GM21423 (cell line): ENCODE data around the gene NAB2.
"Not testable (repeated sequence)": the region's sequence is repeated elsewhere in the genome, so short reads cannot be mapped to it uniquely, and the experiment has no call there.

Experiments used
- ATAC-seq: cut with Tn5 transposase; IDR thresholded peaks from one replicate; pipeline ENCODE4 v1.9.1; 2021; ENCODE audit warnings: mild to moderate bottlenecking, moderate library complexity; ENCODE audit not compliant: unreplicated experiment

Gene NAB2

GRCh38 chr12:57066245-57066644 is 22.7 kb upstream of the NAB2 start:
- no peak for ATAC-seq

GRCh38 chr12:57069523-57069922 is 19.4 kb upstream of the NAB2 start:
- ATAC-seq, result peak; percentile 84

- no peak for ATAC-seq
These were observed 16.3 kb upstream of the NAB2 start for GRCh38 chr12:57072661-57073060.

GRCh38 chr12:57073566-57074450 is 15.1 kb upstream of the NAB2 start:
- ATAC-seq, result not testable (repeated sequence)

GRCh38 chr12:57078519-57079404 is 10.2 kb upstream of the NAB2 start, which contains the start of gene NEMP1:
Gene NEMP1 (minus strand): TSS chr12:57078791. CDS start chr12:57078745, 46 bp downstream.
- ATAC-seq, result peak; percentile 96

- no peak for ATAC-seq
These were observed 9.1 kb upstream of the NAB2 start for GRCh38 chr12:57079821-57080220.

GRCh38 chr12:57080855-57081254 is 8.1 kb upstream of the NAB2 start:
- ATAC-seq, result no peak

- ATAC-seq, result no peak
These were observed 2.9 kb upstream of the NAB2 start for GRCh38 chr12:57085999-57086492.

GRCh38 chr12:57086493-57087009 is 2.4 kb upstream of the NAB2 start:
- ATAC-seq, result no peak

- peak; percentile 20 for ATAC-seq
These were observed 1.8 kb upstream of the NAB2 start for GRCh38 chr12:57087010-57087690.

- ATAC-seq, result peak; percentile 29
These were observed 1.1 kb upstream of the NAB2 start for GRCh38 chr12:57087691-57088353.

- no peak for ATAC-seq
These were observed 644 bp downstream of the NAB2 start for GRCh38 chr12:57089271-57090245.

- ATAC-seq, result no peak
These were observed 1.6 kb downstream of the NAB2 start for GRCh38 chr12:57090490-57090889.

GRCh38 chr12:57090924-57091637 is 2.2 kb downstream of the NAB2 start:
- ATAC-seq, result no peak

- ATAC-seq, result no peak
These were observed 3.0 kb downstream of the NAB2 start for GRCh38 chr12:57091638-57092528.

GRCh38 chr12:57092529-57092862 is 3.6 kb downstream of the NAB2 start:
- no peak for ATAC-seq

GRCh38 chr12:57092876-57093414 is 4.0 kb downstream of the NAB2 start:
- no peak for ATAC-seq
